OCI-LY7 (cell line): ENCODE results near the gene ALOXE3. TPM values are rescaled to one million over a fixed set of nuclear protein-coding genes. Genes with fewer than 3 reads are reported as not detected.

ENCODE experiments used
- BruUV-seq: library from RNA; stranded (reverse); fragments of 400-500 nt; replicated peaks from 2 replicates; lab custom pipeline; 2021; lab: Mats Ljungman, UMichigan
- CTCF ChIA-PET: fragments of 300-600 bp; sonication (Branson Sonifier 250); formaldehyde crosslinking; loops from one replicate; lab custom pipeline; 2022; ENCODE audit warnings: antibody characterized with exemption; ENCODE audit not compliant: unreplicated experiment; lab: Charles Lee
- POLR2A ChIA-PET: fragments of 300-600 bp; sonication (Branson Sonifier 250); formaldehyde crosslinking; loops from one replicate; lab custom pipeline; 2022; ENCODE audit warnings: antibody characterized with exemption; lab: Charles Lee
- DNase-seq: peaks from one replicate; pipeline ENCODE4 v3.0.0-alpha.2; 2015; ENCODE audit warnings: low spot score
- H2AFZ ChIP-seq: fragments of 200-600 bp; sonication (generic), shearing (Covaris generic); 2 replicates; pipeline ENCODE4 v1.6.1; 2014; ENCODE audit warnings: mild to moderate bottlenecking, antibody characterized with exemption, low read length, moderate library complexity
- H3K27ac ChIP-seq: fragments of 200-600 bp; sonication (generic); 2 replicates; pipeline ENCODE4 v1.5.1; 2014; ENCODE audit warnings: mixed run types, low read depth, mild to moderate bottlenecking, moderate library complexity, low read length, inconsistent platforms; ENCODE audit not compliant: poor library complexity, severe bottlenecking
- H3K36me3 ChIP-seq: fragments of 200-600 bp; sonication (generic); 2 replicates; pipeline ENCODE4 v1.6.1; 2014; ENCODE audit warnings: mild to moderate bottlenecking, antibody characterized with exemption, low read length, moderate library complexity, mixed read lengths; ENCODE audit not compliant: insufficient read depth
- H3K4me1 ChIP-seq: fragments of 200-600 bp; sonication (generic); 2 replicates; pipeline ENCODE4 v1.5.1; 2014; ENCODE audit warnings: mild to moderate bottlenecking, low read length; ENCODE audit not compliant: insufficient read depth, poor library complexity, severe bottlenecking
- H3K4me2 ChIP-seq: fragments of 200-600 bp; sonication (generic); 2 replicates; pipeline ENCODE4 v1.6.1; 2014; ENCODE audit warnings: mild to moderate bottlenecking, low read length
- H3K4me3 ChIP-seq: fragments of 200-600 bp; sonication (generic); 2 replicates; pipeline ENCODE4 v1.5.1; 2014; ENCODE audit warnings: mild to moderate bottlenecking, low read depth, low read length; ENCODE audit not compliant: poor library complexity, severe bottlenecking
- H3K79me2 ChIP-seq: fragments of 200-600 bp; sonication (generic); 2 replicates; pipeline ENCODE4 v1.6.1; 2016; ENCODE audit warnings: low read depth, mild to moderate bottlenecking, low read length, moderate library complexity, mixed read lengths; ENCODE audit not compliant: insufficient read depth
- H3K9me2 ChIP-seq: fragments of 200-600 bp; sonication (generic); 2 replicates; pipeline ENCODE4 v1.6.1; 2016; ENCODE audit warnings: mild to moderate bottlenecking, low read length, mixed read lengths; ENCODE audit not compliant: insufficient read depth
- H3K9me3 ChIP-seq: fragments of 200-600 bp; sonication (generic); 2 replicates; pipeline ENCODE4 v1.6.1; 2014; ENCODE audit warnings: mild to moderate bottlenecking, mixed run types, low read length, mixed read lengths
- H4K20me1 ChIP-seq: fragments of 200-600 bp; sonication (generic); 2 replicates; pipeline ENCODE4 v1.6.1; 2014; ENCODE audit warnings: mild to moderate bottlenecking, antibody characterized with exemption, low read length, moderate library complexity, mixed read lengths; ENCODE audit not compliant: insufficient read depth
- CTCF ChIP-seq: fragments of 200-600 bp; sonication (generic); conservative IDR thresholded peaks from 2 replicates; pipeline ENCODE4 v1.5.1; 2014; ENCODE audit warnings: mild to moderate bottlenecking, antibody characterized with exemption, low read length, moderate library complexity, mixed read lengths
- EZH2phosphoT487 ChIP-seq: fragments of 200-600 bp; sonication (generic); IDR thresholded peaks from 2 replicates; pipeline ENCODE4 v1.6.1; 2018; ENCODE audit warnings: low read depth, borderline replicate concordance, mild to moderate bottlenecking, mixed run types, antibody characterized with exemption, low read length, moderate library complexity, mixed read lengths
- intact Hi-C: fragments of 100-400 bp; cut with micrococcal nuclease; formaldehyde crosslinking; loops from one replicate; pipeline ENCODE4 v1.10.0; 2022; ENCODE audit not compliant: unreplicated experiment
- total RNA-seq, 2 experiments: library from RNA; depleted of rRNA in 1 of 2; stranded (reverse); fragments of >200 nt in 1 of 2; shearing (Covaris generic) in 1 of 2; gene quantifications; 2 replicates each; pipeline ENCODE4 v1.2.3, GENCODE V29; 2014 to 2022

The ALOXE3 gene
- total RNA-seq, 2 experiments from 2014 or later: 0.10 TPM; not detected in 1

GRCh38 chr17:8123695-8124349, 5.5 kb upstream of the ALOXE3 start, which contains the start of gene HES7:
HES7 (minus strand) TSS chr17:8124106; CDS start chr17:8124084, 22 bp downstream.
- H2AFZ ChIP-seq: no peak within 1 kb of the TSS
- peak within 1 kb of the TSS; percentile 79 for H3K4me3 ChIP-seq
- peaks cover 53% of the 10 kb centered on the region for H3K4me1 ChIP-seq
- CTCF ChIA-PET: no interaction called here
- no peak for DNase-seq
- intact Hi-C loops: loop anchor here (5.0 kb wide), 2 partner anchors 163 to 287 kb away; partner anchors contain the start of gene RANGRF
- H3K36me3 ChIP-seq: no peaks in the 10 kb centered on the region
- H3K79me2 ChIP-seq: no peaks in the 10 kb centered on the region
- BruUV-seq: no TSS peak
- no peaks in the 10 kb centered on the region for H3K9me3 ChIP-seq
- H3K4me2 ChIP-seq: peak within 1 kb of the TSS; percentile 98
- POLR2A ChIA-PET: no interaction called here
- no peak within 1 kb of the TSS for H3K27ac ChIP-seq
- TF ChIP-seq EZH2phosphoT487: no peak
- TF ChIP-seq CTCF: no peak
- H3K9me2 ChIP-seq: no peaks in the 10 kb centered on the region
- 0 out of 2 replicates have a peak, but pooled peaks cover 3% of the 10 kb centered on the region for H4K20me1 ChIP-seq

GRCh38 chr17:8122924-8123694, 4.8 kb upstream of the ALOXE3 start:
- no peaks in the 10 kb centered on the region for H3K79me2 ChIP-seq
- H3K9me2 ChIP-seq: no peaks in the 10 kb centered on the region
- no peaks in the 10 kb centered on the region for H3K36me3 ChIP-seq
- H3K27ac ChIP-seq: no peak overlapping the region
- H2AFZ ChIP-seq: no peak overlapping the region
- TF ChIP-seq EZH2phosphoT487 (no peak), CTCF (no peak)
- POLR2A ChIA-PET: no interaction called here
- intact Hi-C loops: loop anchor here (5.0 kb wide), 2 partner anchors 164 to 286 kb away; partner anchors contain the start of gene RANGRF
- CTCF ChIA-PET: no interaction called here
- H3K4me3 ChIP-seq: peak overlapping the region; percentile 79
- peaks cover 56% of the 10 kb centered on the region for H3K4me1 ChIP-seq
- BruUV-seq: no TSS peak
- H3K9me3 ChIP-seq: no peaks in the 10 kb centered on the region
- DNase-seq: peak; percentile 37
- H3K4me2 ChIP-seq: peak overlapping the region; percentile 98
- 0 out of 2 replicates have a peak, but pooled peaks cover 3% of the 10 kb centered on the region for H4K20me1 ChIP-seq
